GM18511 (cell line): ENCODE data around the gene TF.

Source experiments
- ATAC-seq: cut with Tn5 transposase; IDR thresholded peaks from one replicate; pipeline ENCODE4 v1.9.1; 2021; ENCODE audit warnings: mild to moderate bottlenecking, moderate library complexity; ENCODE audit not compliant: unreplicated experiment

Gene TF

GRCh38 chr3:133746712-133747066, 496 bp downstream of the TF start:
- ATAC-seq = no peak

- ATAC-seq = no peak
Observed at GRCh38 chr3:133747373-133747772, 1.2 kb downstream of the TF start.

- no peak for ATAC-seq
Observed at GRCh38 chr3:133747907-133748639, 1.9 kb downstream of the TF start.

- ATAC-seq = no peak
Observed at GRCh38 chr3:133749427-133750258, 3.5 kb downstream of the TF start.

- ATAC-seq = no peak
Observed at GRCh38 chr3:133750259-133750656, 4.1 kb downstream of the TF start.

- no peak for ATAC-seq
Observed at GRCh38 chr3:133753107-133753778, 7.0 kb downstream of the TF start.

GRCh38 chr3:133753779-133754164, 7.6 kb downstream of the TF start:
- ATAC-seq = no peak

- ATAC-seq = no peak
Observed at GRCh38 chr3:133754455-133754854, 8.3 kb downstream of the TF start.

- no peak for ATAC-seq
Observed at GRCh38 chr3:133754973-133755828, 9.0 kb downstream of the TF start.

GRCh38 chr3:133756716-133757694, 10.8 kb downstream of the TF start:
- ATAC-seq = no peak

GRCh38 chr3:133757701-133758567, 11.7 kb downstream of the TF start:
- ATAC-seq = no peak

- ATAC-seq = no peak
Observed at GRCh38 chr3:133758568-133758928, 12.4 kb downstream of the TF start.

GRCh38 chr3:133758964-133759739, 13.0 kb downstream of the TF start:
- ATAC-seq = no peak

GRCh38 chr3:133759740-133760305, 13.6 kb downstream of the TF start:
- ATAC-seq = no peak

GRCh38 chr3:133760916-133761315, 14.7 kb downstream of the TF start:
- ATAC-seq = no peak

GRCh38 chr3:133761605-133762484, 15.7 kb downstream of the TF start:
- no peak for ATAC-seq

GRCh38 chr3:133762539-133762938, 16.3 kb downstream of the TF start:
- ATAC-seq = no peak
